GM23248 (cell line): ENCODE measurements around the gene NKAIN4. TPM values are rescaled to one million over a fixed set of nuclear protein-coding genes. Genes with fewer than 3 reads are reported as not detected.
"Not testable (repeated sequence)": the region's sequence is repeated elsewhere in the genome, so short reads cannot be mapped to it uniquely, and the experiment has no call there.

Experiments used
- DNase-seq: peaks from one replicate; pipeline ENCODE4 v3.0.0-alpha.2; 2015
- H2AFZ ChIP-seq: fragments of 200-600 bp; sonication (generic); 2 replicates; pipeline ENCODE4 v1.6.1; 2016; ENCODE audit warnings: antibody characterized with exemption
- H3F3A ChIP-seq: fragments of 200-600 bp; sonication (generic); 2 replicates; pipeline ENCODE4 v1.6.1; 2016; ENCODE audit warnings: mild to moderate bottlenecking, antibody characterized with exemption, mixed run types; ENCODE audit not compliant: insufficient read depth
- H3K27ac ChIP-seq: fragments of 200-600 bp; sonication (generic); 2 replicates; pipeline ENCODE4 v1.5.1; 2016; ENCODE audit warnings: mild to moderate bottlenecking
- H3K27me3 ChIP-seq: fragments of 200-600 bp; sonication (generic); replicated peaks from 2 replicates; pipeline ENCODE4 v1.6.1; 2016; ENCODE audit warnings: mild to moderate bottlenecking; ENCODE audit not compliant: insufficient read depth
- H3K36me3 ChIP-seq: fragments of 200-600 bp; sonication (generic); 2 replicates; pipeline ENCODE4 v1.6.1; 2016; ENCODE audit warnings: low read depth, mild to moderate bottlenecking
- H3K4me1 ChIP-seq: fragments of 200-600 bp; sonication (generic); 2 replicates; pipeline ENCODE4 v1.6.1; 2016; ENCODE audit warnings: mild to moderate bottlenecking; ENCODE audit not compliant: insufficient read depth
- H3K4me2 ChIP-seq: fragments of 200-600 bp; sonication (generic); one replicate; pipeline ENCODE4 v1.6.1; 2016; ENCODE audit warnings: mild to moderate bottlenecking; ENCODE audit not compliant: unreplicated experiment
- H3K4me3 ChIP-seq: fragments of 200-600 bp; sonication (generic); 2 replicates; pipeline ENCODE4 v1.5.1; 2016; ENCODE audit warnings: mild to moderate bottlenecking
- H3K79me2 ChIP-seq: fragments of 200-600 bp; sonication (generic); 2 replicates; pipeline ENCODE4 v1.6.1; 2016; ENCODE audit warnings: mild to moderate bottlenecking; ENCODE audit not compliant: insufficient read depth
- H3K9ac ChIP-seq: fragments of 200-600 bp; sonication (generic); 2 replicates; pipeline ENCODE4 v1.6.1; 2016; ENCODE audit warnings: mild to moderate bottlenecking
- H3K9me2 ChIP-seq: fragments of 200-600 bp; sonication (generic); 2 replicates; pipeline ENCODE4 v1.6.1; 2016; ENCODE audit warnings: mixed run types, mild to moderate bottlenecking, moderate library complexity; ENCODE audit not compliant: insufficient read depth
- H3K9me3 ChIP-seq: fragments of 200-600 bp; sonication (generic); one replicate; pipeline ENCODE4 v1.6.1; 2017; ENCODE audit warnings: low read depth
- H4K20me1 ChIP-seq: fragments of 200-600 bp; sonication (generic); 2 replicates; pipeline ENCODE4 v1.6.0; 2016; ENCODE audit not compliant: insufficient read depth
- EZH2 ChIP-seq: fragments of 200-600 bp; sonication (generic); IDR thresholded peaks from 2 replicates; pipeline ENCODE4 v1.6.1; 2018; ENCODE audit warnings: antibody characterized with exemption, mild to moderate bottlenecking; ENCODE audit not compliant: insufficient read depth, poor library complexity, severe bottlenecking
- EZH2phosphoT487 ChIP-seq: fragments of 200-600 bp; sonication (generic); IDR thresholded peaks from 2 replicates; pipeline ENCODE4 v1.6.1; 2018; ENCODE audit warnings: antibody characterized with exemption, moderate library complexity, mild to moderate bottlenecking, low read depth; ENCODE audit not compliant: insufficient read depth
- WGBS, 2 experiments: methylation state at CpG; one replicate each; pipeline ENCODE4 v1.1.6; 2015 to 2017; ENCODE audit warnings: low lambda C conversion rate in 2 of 2, low coverage in 1 of 2; ENCODE audit errors: missing lambda C conversion rate in 2 of 2; 5-methylcytosine and 5-hydroxymethylcytosine counted together
- in situ Hi-C: fragments of 300-500 bp; cut with MboI; formaldehyde crosslinking; loops from 2 replicates; pipeline ENCODE4 v1.15.0; 2020
- polyA plus RNA-seq: library from polyadenylated mRNA; unstranded; fragments of >200 nt; fragmentation: Nextera tagmentation; extraction: Ambion mirVana; gene quantifications from 2 replicates; pipeline ENCODE4 v1.2.1, GENCODE V29; 2016
- total RNA-seq: library from RNA; depleted of rRNA; stranded (reverse); fragments of >200 nt; shearing (Covaris generic); gene quantifications from 2 replicates; pipeline ENCODE4 v1.2.3, GENCODE V29; 2014

NKAIN4 gene
- total and polyA plus RNA-seq, 2 experiments from 2014 or later = not detected

DNA sequence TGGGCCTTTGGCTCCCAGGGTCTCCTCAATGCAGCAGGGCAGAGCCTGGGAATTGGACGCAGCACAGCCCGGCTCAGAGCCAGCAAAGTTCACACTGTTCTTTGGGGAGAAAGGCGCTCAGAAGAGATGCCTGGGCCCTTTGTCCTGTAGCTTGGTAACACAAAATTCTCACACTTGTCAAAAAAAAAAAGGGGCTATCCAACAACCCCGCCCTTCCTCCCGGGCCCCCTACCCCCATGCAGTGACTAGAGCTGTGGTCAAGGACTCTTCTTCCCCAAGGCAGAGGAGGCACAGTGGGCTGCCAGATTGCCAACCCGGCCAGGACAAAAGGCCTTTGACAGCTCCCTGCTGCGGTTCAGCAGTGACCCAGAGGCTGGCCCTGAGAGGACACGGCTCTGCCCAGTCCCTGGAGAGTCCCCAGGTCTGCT, 2.0 kb downstream of the NKAIN4 start:
- no peaks in the 10 kb centered on the region for H3K9me2 ChIP-seq
- H3K36me3 ChIP-seq = no peaks in the 10 kb centered on the region
- H4K20me1 ChIP-seq = no peaks in the 10 kb centered on the region
- no peaks in the 10 kb centered on the region for H3K9me3 ChIP-seq
- WGBS, 2 experiments = 39 to 41% methylated on average over 7 to 8 of the region's 8 CpGs
- H3K4me2 ChIP-seq = no peak overlapping the region
- in situ Hi-C loops = no loop called here
- peaks cover 35% of the 10 kb centered on the region for H3K27me3 ChIP-seq
- H3K27ac ChIP-seq = no peak overlapping the region
- H3K9ac ChIP-seq = no peak overlapping the region
- no peak for DNase-seq
- no peak overlapping the region for H3K4me3 ChIP-seq
- no peaks in the 10 kb centered on the region for H3K4me1 ChIP-seq
- H2AFZ ChIP-seq = no peak overlapping the region
- no peaks in the 10 kb centered on the region for H3K79me2 ChIP-seq
- TF ChIP-seq EZH2 (no peak), EZH2phosphoT487 (no peak)
- H3F3A ChIP-seq = no peaks in the 10 kb centered on the region

DNA sequence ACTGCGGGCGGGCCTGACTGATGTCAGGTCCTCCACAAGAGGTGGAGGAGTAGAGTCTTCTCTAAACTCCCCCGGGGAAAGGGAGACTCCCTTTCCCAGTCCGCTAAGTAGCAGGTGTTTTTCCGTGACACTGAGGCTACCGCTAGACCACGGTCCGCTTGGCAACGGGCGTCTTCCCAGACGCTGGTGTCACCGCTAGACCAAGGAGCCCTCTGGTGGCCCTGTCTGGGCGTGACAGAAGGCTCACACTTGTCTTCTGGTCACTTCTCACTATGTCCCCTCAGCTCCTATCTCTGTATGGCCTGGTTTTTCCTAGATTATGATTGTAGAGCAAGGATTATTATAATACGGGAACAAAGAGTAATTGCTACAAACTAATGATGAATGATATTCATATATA, 2.9 kb downstream of the NKAIN4 start:
- H3K36me3 ChIP-seq, H3F3A ChIP-seq, DNase-seq, in situ Hi-C loops, H4K20me1 ChIP-seq, H3K27ac ChIP-seq, H2AFZ ChIP-seq, H3K4me1 ChIP-seq, H3K4me3 ChIP-seq, H3K79me2 ChIP-seq, H3K9me2 ChIP-seq, H3K4me2 ChIP-seq, H3K9ac ChIP-seq, H3K9me3 ChIP-seq: not testable (repeated sequence)
- 38 to 39% methylated on average over 13 to 14 of the region's 14 CpGs for WGBS, 2 experiments
- peaks cover 35% of the 10 kb centered on the region for H3K27me3 ChIP-seq

DNA sequence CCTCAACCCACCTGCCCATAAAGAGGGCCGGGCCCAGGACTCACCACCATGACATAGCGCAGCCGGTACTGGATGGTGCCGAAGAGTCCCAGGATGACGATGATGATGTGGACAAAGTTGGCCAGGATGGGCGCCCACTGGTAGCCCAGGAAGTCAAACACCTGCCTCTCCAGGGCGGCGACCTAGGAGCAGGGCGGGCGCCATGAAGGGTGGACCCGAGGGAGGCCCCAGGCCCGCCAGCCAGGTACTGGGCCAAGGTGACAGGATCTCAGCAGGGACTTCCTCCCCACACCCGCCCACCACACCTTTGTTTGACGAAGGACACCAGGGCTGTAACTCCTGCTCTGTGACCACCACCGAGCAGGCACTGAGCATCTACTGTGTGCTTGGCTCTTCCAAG, 4.4 kb downstream of the NKAIN4 start:
- Histone ChIP-seq H3F3A (no peaks in the 10 kb centered on the region), H3K9me2 (no peaks in the 10 kb centered on the region), H3K9me3 (no peaks in the 10 kb centered on the region), H3K79me2 (no peaks in the 10 kb centered on the region), H3K4me1 (no peaks in the 10 kb centered on the region), H3K36me3 (no peaks in the 10 kb centered on the region), H3K9ac (no peak overlapping the region), H4K20me1 (no peaks in the 10 kb centered on the region), H3K27me3 (peaks cover 21% of the 10 kb centered on the region), H2AFZ (no peak overlapping the region), H3K4me2 (no peak overlapping the region), H3K27ac (no peak overlapping the region), H3K4me3 (no peak overlapping the region)
- TF ChIP-seq EZH2phosphoT487 (no peak), EZH2 (no peak)
- in situ Hi-C loops = no loop called here
- WGBS, 2 experiments = 67 to 78% methylated on average over 14 to 15 of the region's 15 CpGs
- DNase-seq = no peak

DNA sequence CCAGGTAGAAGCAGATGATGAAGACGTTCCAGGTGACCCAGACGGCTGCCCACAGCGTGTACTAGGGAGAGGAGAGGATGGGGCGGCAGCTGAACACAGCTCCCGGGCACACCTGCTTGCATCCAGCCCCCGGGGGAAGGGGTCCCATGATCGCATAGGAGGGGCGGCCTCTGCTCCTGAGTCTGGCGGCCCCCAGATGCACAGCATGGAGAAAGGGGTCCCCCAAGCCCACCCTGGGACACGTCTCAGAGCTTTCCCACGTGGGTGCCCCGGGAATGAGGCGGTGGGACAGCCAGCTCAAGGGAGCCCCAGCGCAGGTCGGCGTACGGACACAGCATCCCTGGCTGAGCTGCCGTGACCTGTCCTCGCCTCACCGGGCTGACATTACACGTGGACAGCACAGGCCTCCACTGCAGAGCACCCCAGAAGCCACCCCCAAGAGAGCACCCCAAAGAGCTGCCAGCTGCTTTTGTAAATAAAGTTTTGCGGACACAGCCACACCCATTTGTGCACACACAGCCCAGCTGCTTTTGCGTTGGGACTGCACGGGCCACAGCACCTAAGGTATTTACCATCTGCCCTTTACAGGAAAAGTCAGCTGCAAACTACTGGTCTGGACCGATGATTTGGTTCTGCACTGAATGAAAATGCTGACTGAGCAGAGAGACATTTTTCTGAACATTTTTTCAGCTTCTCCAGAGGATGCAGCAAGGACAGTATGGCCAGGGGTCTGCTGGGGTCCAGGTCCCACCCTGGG, 5.2 kb downstream of the NKAIN4 start:
- no peaks in the 10 kb centered on the region for H3K9me3 ChIP-seq
- no peaks in the 10 kb centered on the region for H3K9me2 ChIP-seq
- no peaks in the 10 kb centered on the region for H3K79me2 ChIP-seq
- H3K4me3 ChIP-seq = no peak overlapping the region
- peaks cover 17% of the 10 kb centered on the region for H3K27me3 ChIP-seq
- no peaks in the 10 kb centered on the region for H4K20me1 ChIP-seq
- in situ Hi-C loops = no loop called here
- H3F3A ChIP-seq = no peaks in the 10 kb centered on the region
- no peak for DNase-seq
- no peak overlapping the region for H3K4me2 ChIP-seq
- WGBS, 2 experiments = 63 to 70% methylated on average over 25 of the region's 25 CpGs
- H3K9ac ChIP-seq = no peak overlapping the region
- no peaks in the 10 kb centered on the region for H3K4me1 ChIP-seq
- TF ChIP-seq EZH2 (no peak), EZH2phosphoT487 (no peak)
- no peak overlapping the region for H2AFZ ChIP-seq
- no peak overlapping the region for H3K27ac ChIP-seq
- no peaks in the 10 kb centered on the region for H3K36me3 ChIP-seq

DNA sequence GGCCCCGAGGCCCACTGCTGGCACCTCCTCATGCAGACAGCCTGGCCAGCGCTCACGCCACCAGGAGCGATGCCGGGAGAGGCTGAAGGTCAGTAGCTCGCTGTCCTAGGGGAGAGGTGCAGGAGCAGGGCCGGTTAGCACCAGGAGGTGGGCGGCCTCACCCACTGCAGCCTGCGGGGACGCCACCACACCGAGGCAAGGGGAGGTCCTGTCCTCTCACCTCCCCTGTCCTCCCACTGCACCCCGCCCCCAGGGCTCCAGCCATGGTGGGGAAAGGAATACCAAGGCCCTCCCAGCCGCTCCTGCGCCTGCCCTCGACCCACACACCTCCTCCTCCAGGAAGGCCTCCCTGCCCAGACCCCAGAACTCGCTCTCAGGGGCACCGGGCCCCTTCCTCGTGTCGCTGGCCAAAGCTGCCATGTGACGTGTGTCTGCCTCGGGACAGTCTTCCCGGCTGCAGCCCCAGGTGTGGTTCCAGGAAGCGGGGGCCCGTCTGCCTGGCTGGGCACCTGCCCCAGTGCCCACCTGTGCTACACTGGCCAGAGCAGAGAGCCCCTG, 6.5 kb downstream of the NKAIN4 start:
- Histone ChIP-seq H3K79me2 (no peaks in the 10 kb centered on the region), H3K4me2 (no peak overlapping the region), H3K9me3 (no peaks in the 10 kb centered on the region), H3K36me3 (no peaks in the 10 kb centered on the region), H3K9me2 (no peaks in the 10 kb centered on the region), H3K27me3 (peaks cover 10% of the 10 kb centered on the region), H2AFZ (no peak overlapping the region), H3K27ac (no peak overlapping the region), H3K4me1 (no peaks in the 10 kb centered on the region), H3K4me3 (no peak overlapping the region), H3K9ac (no peak overlapping the region), H4K20me1 (no peaks in the 10 kb centered on the region), H3F3A (no peaks in the 10 kb centered on the region)
- no peak for TF ChIP-seq EZH2
- TF ChIP-seq EZH2phosphoT487 = no peak
- 56 to 65% methylated on average over 16 to 24 of the region's 24 CpGs for WGBS, 2 experiments
- in situ Hi-C loops = no loop called here
- no peak for DNase-seq
